HG03139 (cell line): ENCODE data around the gene THAP4.
"Not testable (repeated sequence)": the region's sequence is repeated elsewhere in the genome, so short reads cannot be mapped to it uniquely, and the experiment has no call there.

Source experiments
- ATAC-seq: cut with Tn5 transposase; IDR thresholded peaks from one replicate; pipeline ENCODE4 v1.9.1; 2021; ENCODE audit not compliant: unreplicated experiment

Gene THAP4

GRCh38 chr2:241566468-241566867 is 70.5 kb downstream of the THAP4 start:
- ATAC-seq, result no peak

GRCh38 chr2:241566021-241566420 is 70.9 kb downstream of the THAP4 start:
- not testable (repeated sequence) for ATAC-seq

GRCh38 chr2:241565411-241565810 is 71.5 kb downstream of the THAP4 start:
- no peak for ATAC-seq

GRCh38 chr2:241564596-241565410 is 72.2 kb downstream of the THAP4 start:
- ATAC-seq, result no peak

- no peak for ATAC-seq
Measured at GRCh38 chr2:241563981-241564595, 72.9 kb downstream of the THAP4 start.

DNA sequence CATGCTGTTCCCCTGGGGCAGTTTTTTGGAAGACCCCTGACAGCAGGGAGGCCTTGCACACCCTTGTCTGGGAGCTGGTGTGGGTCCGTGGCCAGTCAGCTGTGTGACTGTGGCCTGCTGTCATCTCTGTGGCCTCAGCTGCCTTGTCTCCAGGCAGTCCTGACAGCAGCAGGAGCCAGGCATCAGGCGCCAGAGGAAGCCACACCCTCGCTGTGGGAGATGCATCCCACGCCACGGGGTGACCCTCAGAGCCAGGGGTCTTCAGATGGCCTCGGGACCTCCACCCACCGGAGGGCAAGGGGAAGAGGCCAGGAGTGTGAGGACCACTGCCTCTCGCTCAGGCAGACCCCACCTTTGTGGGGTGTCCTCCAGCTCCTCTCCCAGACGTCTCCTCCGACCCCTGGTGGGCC is 73.4 kb downstream of the THAP4 start:
- ATAC-seq, result no peak

DNA sequence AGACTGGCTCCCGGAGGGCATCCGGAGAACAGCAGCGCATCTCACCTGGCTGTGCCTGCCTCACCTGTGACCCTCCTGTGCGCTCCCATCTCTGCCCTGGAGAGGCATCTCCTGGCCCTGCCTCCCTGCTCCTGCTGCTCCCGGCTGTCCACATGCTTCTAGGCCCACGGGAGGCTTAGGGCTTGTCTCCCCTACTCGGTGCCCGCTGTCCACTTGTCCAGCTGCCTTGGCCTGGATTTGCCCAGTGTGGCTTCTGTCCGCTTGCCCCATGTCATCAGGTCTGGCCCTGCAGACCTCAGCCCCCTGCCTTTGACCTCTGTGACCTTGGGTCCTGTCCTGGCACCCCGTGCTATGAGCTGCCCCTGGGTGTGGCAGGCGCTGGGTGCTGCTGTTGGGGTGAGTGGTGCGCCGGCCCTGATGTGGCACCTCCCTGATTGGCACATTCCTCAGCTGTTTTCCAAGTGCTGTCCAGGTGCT is 73.9 kb downstream of the THAP4 start:
- ATAC-seq, result no peak

DNA sequence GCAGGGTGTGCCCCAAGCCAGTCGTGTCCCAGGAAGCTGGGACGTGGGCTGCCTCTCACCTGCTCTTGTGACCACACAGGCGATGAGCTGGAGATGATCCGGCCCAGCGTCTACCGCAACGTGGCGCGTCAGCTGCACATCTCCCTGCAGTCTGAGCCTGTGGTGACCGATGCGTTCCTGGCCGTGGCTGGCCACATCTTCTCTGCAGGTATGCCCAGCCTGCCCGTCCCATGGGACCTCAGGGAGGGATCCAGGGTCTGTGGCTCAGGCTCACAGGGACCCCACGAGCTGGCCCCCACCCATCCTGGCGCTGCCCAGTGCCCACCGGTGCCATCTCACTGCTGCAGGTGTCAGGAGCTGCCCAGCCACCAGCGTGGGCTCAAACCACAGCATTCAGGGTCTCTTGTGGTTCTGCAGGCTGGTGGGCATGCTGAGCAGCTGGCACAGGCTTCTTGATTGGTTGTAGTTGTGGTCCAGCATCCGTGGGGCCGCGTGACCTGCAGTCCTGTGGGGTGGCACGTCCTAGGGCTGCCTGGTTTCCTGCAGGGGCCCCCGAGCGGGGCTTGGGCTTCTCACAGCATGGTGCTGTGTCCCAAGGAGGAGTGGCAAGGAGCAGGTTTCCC is 74.6 kb downstream of the THAP4 start:
- no peak for ATAC-seq

DNA sequence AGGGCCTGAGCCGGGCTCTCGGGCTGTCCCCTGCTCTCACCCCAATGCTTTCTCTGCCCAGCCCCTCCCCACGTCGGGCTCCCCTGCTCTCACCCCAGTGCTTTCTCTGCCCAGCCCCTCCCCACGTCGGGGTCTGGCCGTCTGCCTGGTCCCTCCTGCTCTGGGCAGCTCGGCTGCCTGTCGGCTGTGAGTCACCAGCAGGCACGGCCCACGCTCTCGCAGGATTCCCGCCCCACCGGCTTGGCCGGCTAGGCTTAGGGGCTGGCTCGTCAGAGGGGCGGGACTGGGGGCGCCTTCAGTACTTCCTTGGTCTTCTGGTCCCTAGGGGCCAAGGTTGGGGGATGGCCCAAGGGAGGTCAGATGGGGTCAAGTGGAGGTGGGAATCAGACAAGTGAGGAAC is 75.1 kb downstream of the THAP4 start:
- ATAC-seq, result no peak

- no peak for ATAC-seq
Measured at GRCh38 chr2:241560883-241561474, 76.0 kb downstream of the THAP4 start.

GRCh38 chr2:241560162-241560882 is 76.6 kb downstream of the THAP4 start:
- no peak for ATAC-seq

DNA sequence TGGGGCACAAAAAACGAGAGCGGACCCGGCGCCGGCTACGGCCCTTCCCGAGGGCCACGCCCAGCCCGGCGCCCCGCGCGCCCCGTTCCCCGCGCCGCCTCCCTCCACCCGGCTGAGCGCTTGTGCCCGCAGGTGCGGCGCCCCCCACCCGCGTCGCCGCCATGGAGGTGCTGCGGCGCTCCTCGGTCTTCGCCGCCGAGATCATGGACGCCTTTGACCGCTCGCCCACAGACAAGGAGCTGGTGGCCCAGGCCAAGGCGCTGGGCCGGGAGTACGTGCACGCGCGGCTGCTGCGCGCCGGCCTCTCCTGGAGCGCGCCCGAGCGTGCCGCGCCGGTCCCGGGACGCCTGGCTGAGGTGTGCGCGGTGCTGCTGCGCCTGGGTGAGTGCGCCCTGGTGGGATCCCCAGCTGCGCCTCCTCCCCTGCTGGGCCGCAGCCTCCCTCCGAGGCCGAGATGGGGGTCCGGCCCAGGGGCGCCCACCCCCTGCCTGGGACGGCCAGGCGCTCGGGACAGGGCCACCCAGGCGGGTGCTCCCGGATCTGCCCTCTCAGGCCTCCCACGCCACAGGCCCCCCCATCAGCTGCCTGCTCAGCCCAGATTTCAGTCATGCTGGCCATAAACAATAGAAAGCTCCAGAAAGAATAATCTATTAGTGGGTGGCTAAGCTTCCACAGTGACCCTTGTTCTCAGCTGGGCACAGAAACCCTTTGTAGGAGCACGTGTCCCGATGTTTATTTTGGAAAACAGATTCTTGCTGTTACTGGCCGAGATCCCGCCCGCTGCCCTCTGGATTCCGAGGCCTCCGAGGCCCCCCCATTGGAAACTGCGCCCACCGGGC is 77.4 kb downstream of the THAP4 start:
- ATAC-seq, result no peak

DNA sequence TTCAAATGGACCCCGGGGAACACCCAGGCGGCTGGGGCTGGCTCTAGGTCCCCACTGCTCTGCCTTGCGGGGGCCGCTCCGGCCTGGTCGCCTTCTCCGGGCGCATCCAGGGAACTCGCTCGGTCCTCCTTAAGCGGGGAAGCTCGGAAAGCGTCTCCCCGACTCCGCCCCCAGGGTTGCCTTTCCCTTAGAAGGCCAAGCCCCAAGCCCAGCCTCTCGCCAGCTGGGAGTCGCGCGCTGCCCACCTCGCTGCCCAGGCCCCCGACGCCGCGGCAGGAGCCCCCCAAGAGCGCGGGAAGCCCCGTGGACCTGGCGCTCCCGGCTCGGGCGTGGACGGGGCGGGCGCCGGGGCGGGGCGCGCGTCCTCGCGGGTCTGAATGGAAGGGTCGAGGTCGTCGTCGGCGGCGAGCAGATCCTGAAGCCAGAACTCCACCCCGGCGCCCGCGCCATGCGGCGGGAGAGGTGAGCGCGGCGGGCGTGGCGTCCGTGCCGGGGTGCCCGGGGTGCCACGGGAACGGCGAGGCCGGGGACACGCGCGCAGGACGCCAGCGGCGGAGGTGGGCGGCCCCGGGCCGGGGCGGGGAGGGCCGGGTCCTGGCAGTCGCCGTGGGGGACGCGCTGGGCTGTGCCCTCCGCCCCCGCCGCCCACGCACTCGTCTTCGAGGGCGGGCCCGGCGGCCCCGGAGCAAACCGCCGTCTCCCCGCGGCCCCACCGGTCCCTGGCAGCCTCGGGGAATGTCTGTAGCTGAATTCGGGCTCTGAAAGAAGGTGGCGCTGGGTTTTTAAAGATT is 78.2 kb downstream of the THAP4 start, which contains the start of gene BOK:
TSS of gene BOK (plus strand) at position 214 of the 791 bp plus-strand sequence. CDS start 739 bp downstream, outside the sequence.
- ATAC-seq, result no peak

DNA sequence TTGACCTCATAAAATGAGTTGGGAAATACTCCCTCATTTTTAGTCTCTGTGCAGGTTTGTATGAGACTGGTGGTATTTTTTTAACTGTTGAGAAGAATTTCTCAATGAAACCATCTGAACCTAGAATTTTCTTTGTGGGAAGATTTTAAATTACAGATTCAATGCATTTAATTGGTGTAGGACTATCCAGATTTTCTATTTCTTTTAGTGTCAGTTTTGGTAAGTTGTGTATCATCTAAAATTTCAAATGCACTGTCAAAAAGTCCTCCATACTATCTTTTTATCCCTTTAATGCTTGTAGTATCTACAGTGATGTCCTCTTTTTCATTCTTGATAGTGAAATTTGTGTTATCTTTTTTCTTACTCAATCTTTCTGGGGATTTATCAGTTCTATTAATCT is 80.2 kb downstream of the THAP4 start:
- ATAC-seq, result no peak

- ATAC-seq, result no peak
Measured at GRCh38 chr2:241555711-241556110, 81.2 kb downstream of the THAP4 start.

- no peak for ATAC-seq
Measured at GRCh38 chr2:241554610-241555322, 82.2 kb downstream of the THAP4 start.

DNA sequence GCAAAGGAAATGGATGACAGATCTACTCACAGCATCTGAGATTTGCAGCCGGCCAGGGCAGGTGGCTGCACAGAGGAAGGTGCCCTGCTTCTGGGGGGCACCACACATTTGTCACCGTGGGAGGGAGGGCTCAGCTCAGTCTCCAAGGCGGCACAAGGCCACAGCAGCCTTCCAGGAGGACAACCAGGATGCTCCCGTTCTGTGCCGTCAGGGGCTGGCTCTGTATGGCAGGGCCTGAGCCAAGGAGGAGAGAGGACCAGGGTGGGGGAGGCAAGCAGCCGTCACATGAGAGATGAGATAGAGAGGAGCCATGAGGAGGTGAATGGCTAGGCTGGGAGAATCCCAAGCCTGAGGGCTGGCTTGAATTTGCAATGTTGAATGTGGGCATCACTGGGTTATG is 83.0 kb downstream of the THAP4 start:
- no peak for ATAC-seq

DNA sequence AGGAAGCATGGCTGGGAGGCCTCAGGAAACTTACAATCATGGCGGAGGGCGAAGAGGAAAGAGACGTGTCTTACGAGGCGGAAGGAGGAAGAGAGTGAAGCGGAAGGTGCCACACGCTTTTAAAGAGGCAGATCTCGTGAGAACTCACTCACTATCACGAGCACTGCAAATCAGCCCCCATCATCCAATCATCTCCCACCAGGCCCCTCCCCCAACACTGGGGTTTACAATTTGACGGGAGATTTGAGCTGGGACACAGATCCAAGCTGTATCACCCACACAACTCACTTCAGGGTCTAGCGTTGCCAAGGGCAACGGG is 83.5 kb downstream of the THAP4 start:
- ATAC-seq, result no peak
